ENCODE data around the gene GRM4.

Gene GRM4

GRCh38 chr6:33984466-33985312 is 161.2 kb downstream of the GRM4 start:
- Histone ChIP-seq H3K36me3 (no peaks in the 10 kb centered on the region), H3K4me3 (ENCODE audit: low read depth in 1 of 2, low read length in 1 of 2) (no peak overlapping the region), H3K9me3 (no peaks in the 10 kb centered on the region), H3K4me1 (ENCODE audit: control insufficient read depth in 1 of 2, insufficient read depth in 1 of 2, low read depth in 1 of 2, low read length in 1 of 2) (peaks cover 0 to 3% of the 10 kb centered on the region in 2 experiments), H3K27ac (no peak overlapping the region), H3K27me3 (no peaks in the 10 kb centered on the region)
- no peak for TF ChIP-seq CTCF (IDR thresholded peaks at IDR 0.05)

GRCh38 chr6:33983721-33984465 is 162.0 kb downstream of the GRM4 start:
- Histone ChIP-seq H3K4me1 (ENCODE audit: control insufficient read depth in 1 of 2, insufficient read depth in 1 of 2, low read depth in 1 of 2, low read length in 1 of 2) (peaks cover 0 to 3% of the 10 kb centered on the region in 2 experiments), H3K36me3 (no peaks in the 10 kb centered on the region), H3K4me3 (ENCODE audit: low read depth in 1 of 2, low read length in 1 of 2) (no peak overlapping the region), H3K27ac (no peak overlapping the region), H3K9me3 (no peaks in the 10 kb centered on the region), H3K27me3 (no peaks in the 10 kb centered on the region)
- no peak for TF ChIP-seq CTCF (IDR thresholded peaks at IDR 0.05)

GRCh38 chr6:33983109-33983716 is 162.7 kb downstream of the GRM4 start:
- Histone ChIP-seq H3K27me3 (peaks cover 4% of the 10 kb centered on the region), H3K9me3 (no peaks in the 10 kb centered on the region), H3K4me1 (ENCODE audit: control insufficient read depth in 1 of 2, insufficient read depth in 1 of 2, low read depth in 1 of 2, low read length in 1 of 2) (peaks cover 0 to 3% of the 10 kb centered on the region in 2 experiments), H3K4me3 (ENCODE audit: low read depth in 1 of 2, low read length in 1 of 2) (no peak overlapping the region), H3K27ac (no peak overlapping the region), H3K36me3 (no peaks in the 10 kb centered on the region)
- no peak for TF ChIP-seq CTCF (IDR thresholded peaks at IDR 0.05)

GRCh38 chr6:33981861-33982260 is 164.0 kb downstream of the GRM4 start:
- Histone ChIP-seq H3K4me1 (ENCODE audit: control insufficient read depth in 1 of 2, insufficient read depth in 1 of 2, low read depth in 1 of 2, low read length in 1 of 2) (peaks cover 0 to 3% of the 10 kb centered on the region in 2 experiments), H3K9me3 (no peaks in the 10 kb centered on the region), H3K4me3 (ENCODE audit: low read depth in 1 of 2, low read length in 1 of 2) (no peak overlapping the region), H3K27ac (no peak overlapping the region), H3K27me3 (peaks cover 18% of the 10 kb centered on the region), H3K36me3 (no peaks in the 10 kb centered on the region)
- no peak for TF ChIP-seq CTCF (IDR thresholded peaks at IDR 0.05)

- no peak for TF ChIP-seq CTCF (IDR thresholded peaks at IDR 0.05)
- Histone ChIP-seq H3K4me3 (ENCODE audit: low read depth in 1 of 2, low read length in 1 of 2) (no peak overlapping the region), H3K27ac (no peak overlapping the region), H3K9me3 (no peaks in the 10 kb centered on the region), H3K4me1 (ENCODE audit: control insufficient read depth in 1 of 2, insufficient read depth in 1 of 2, low read depth in 1 of 2, low read length in 1 of 2) (peaks cover 0 to 3% of the 10 kb centered on the region in 2 experiments), H3K36me3 (no peaks in the 10 kb centered on the region), H3K27me3 (peaks cover 22% of the 10 kb centered on the region)
These were observed 164.5 kb downstream of the GRM4 start for GRCh38 chr6:33981421-33981820.

Data from neutrophil (primary cell).